Gastroesophageal sphincter (tissue), 4 donors: Measurements from ENCODE around the gene CBX1. TPM values are rescaled to one million over a fixed set of nuclear protein-coding genes. Genes with fewer than 3 reads are reported as not detected.

Experiments used
- ATAC-seq: fragments of 150-250 bp; one replicate; pipeline ENCODE4 v1.9.1; 2016; ENCODE audit warnings: mild to moderate bottlenecking, moderate library complexity
- H3K27ac ChIP-seq, 4 donors: fragments of 200-600 bp; sonication (generic) in 3 of 4; 1 replicate in 3 of 4; 2 replicates in 1 of 4; pipeline ENCODE4 v1.5.1; 2016 to 2019
- H3K27me3 ChIP-seq: fragments of 200-600 bp; sonication (generic); one replicate; pipeline ENCODE4 v1.5.1; 2019
- H3K36me3 ChIP-seq, 2 donors: fragments of 200-600 bp; sonication (generic); one replicate each; pipeline ENCODE4 v1.5.1; 2019; ENCODE audit warnings: control low read depth in 1 of 2
- H3K4me1 ChIP-seq, 3 donors: fragments of 200-600 bp; sonication (generic); 1 replicate in 2 of 3; 2 replicates in 1 of 3; pipeline ENCODE4 v1.5.1; 2016 to 2019; ENCODE audit warnings: control low read depth in 2 of 3
- H3K4me3 ChIP-seq, 2 donors: fragments of 200-600 bp; sonication (generic); one replicate each; pipeline ENCODE4 v1.5.1; 2019; ENCODE audit warnings: mild to moderate bottlenecking in 1 of 2, moderate library complexity in 1 of 2
- H3K9me3 ChIP-seq, 3 donors: fragments of 200-600 bp; sonication (generic); one replicate each; pipeline ENCODE4 v1.5.1; 2017 to 2019; ENCODE audit warnings: control low read depth in 2 of 3
- EP300 ChIP-seq: sonication (generic); formaldehyde crosslinking; IDR thresholded peaks from one replicate; pipeline ENCODE4 v1.6.1; 2017; ENCODE audit warnings: antibody characterized with exemption, mild to moderate bottlenecking
- POLR2A ChIP-seq, 2 donors: fragments of 450-650 bp; IDR thresholded peaks; one replicate each; pipeline ENCODE4 v1.6.1; 2017; ENCODE audit warnings: antibody characterized with exemption in 2 of 2, mild to moderate bottlenecking in 2 of 2, moderate library complexity in 1 of 2
- POLR2AphosphoS5 ChIP-seq: sonication (generic); formaldehyde crosslinking; IDR thresholded peaks from one replicate; pipeline ENCODE4 v1.6.1; 2017; ENCODE audit warnings: antibody characterized with exemption
- WGBS, 2 donors: methylation state at CpG; one replicate each; pipeline ENCODE4 v1.1.5; 2018; ENCODE audit warnings: low coverage in 1 of 2; 5-methylcytosine and 5-hydroxymethylcytosine counted together
- total RNA-seq, 4 donors: library from RNA; depleted of rRNA; stranded (reverse); fragments of >200 nt; gene quantifications; one replicate each; pipeline ENCODE4 v1.1.0, GENCODE V29; 2016
- TF ChIP-seq, protein P1 (sequence below), 4 experiments: fragments of 200-600 bp in 2 of 4; fragments of 450-650 bp in 2 of 4; sonication (generic) in 1 of 4; IDR thresholded peaks; one replicate each; pipeline ENCODE4 v1.5.1; 2017 to 2019; ENCODE audit warnings: antibody characterized with exemption in 4 of 4, mild to moderate bottlenecking in 2 of 4, moderate library complexity in 2 of 4

CBX1 gene
- total RNA-seq, 4 donors from 2014 or later: 46.0 to 59.3 (median 55.0) TPM

DNA sequence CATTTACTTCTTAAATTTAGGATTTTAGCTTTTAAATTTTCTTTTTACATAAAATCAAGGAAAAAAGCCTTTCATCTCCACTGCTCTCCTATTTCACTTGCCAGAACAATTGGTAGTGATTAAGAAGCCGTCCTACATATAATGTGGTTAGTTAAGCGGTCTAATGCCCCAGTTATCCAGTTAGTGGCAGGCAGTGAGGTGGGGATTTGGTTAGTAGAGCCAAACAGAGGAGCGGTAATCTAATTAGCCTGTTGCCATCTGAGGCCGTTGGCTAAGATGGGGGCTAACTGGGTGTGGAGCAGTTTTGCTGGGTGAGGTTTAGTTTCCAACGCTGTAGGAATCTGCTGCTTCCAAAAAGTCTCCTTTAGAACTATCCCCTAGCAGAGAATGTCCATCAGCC is 28.7 kb upstream of the CBX1 start:
- Histone ChIP-seq H3K4me1 (peaks cover 0 to 7% (median 0%) of the 10 kb centered on the region in 3 donors), H3K4me3 (no peak overlapping the region), H3K9me3 (no peaks in the 10 kb centered on the region), H3K27ac (no peak overlapping the region), H3K27me3 (no peaks in the 10 kb centered on the region), H3K36me3 (peaks cover 0 to 25% of the 10 kb centered on the region in 2 donors)
- TF ChIP-seq POLR2A (IDR thresholded peaks at IDR 0.05): no peak
- TF ChIP-seq, protein P1, sequence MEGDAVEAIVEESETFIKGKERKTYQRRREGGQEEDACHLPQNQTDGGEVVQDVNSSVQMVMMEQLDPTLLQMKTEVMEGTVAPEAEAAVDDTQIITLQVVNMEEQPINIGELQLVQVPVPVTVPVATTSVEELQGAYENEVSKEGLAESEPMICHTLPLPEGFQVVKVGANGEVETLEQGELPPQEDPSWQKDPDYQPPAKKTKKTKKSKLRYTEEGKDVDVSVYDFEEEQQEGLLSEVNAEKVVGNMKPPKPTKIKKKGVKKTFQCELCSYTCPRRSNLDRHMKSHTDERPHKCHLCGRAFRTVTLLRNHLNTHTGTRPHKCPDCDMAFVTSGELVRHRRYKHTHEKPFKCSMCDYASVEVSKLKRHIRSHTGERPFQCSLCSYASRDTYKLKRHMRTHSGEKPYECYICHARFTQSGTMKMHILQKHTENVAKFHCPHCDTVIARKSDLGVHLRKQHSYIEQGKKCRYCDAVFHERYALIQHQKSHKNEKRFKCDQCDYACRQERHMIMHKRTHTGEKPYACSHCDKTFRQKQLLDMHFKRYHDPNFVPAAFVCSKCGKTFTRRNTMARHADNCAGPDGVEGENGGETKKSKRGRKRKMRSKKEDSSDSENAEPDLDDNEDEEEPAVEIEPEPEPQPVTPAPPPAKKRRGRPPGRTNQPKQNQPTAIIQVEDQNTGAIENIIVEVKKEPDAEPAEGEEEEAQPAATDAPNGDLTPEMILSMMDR (IDR thresholded peaks at IDR 0.05): no peak
- TF ChIP-seq EP300: no peak
- no peak for TF ChIP-seq POLR2AphosphoS5
- WGBS, 2 donors: 45 to 52% methylated on average over 3 to 5 of the region's 5 CpGs
- ATAC-seq: no peak

DNA sequence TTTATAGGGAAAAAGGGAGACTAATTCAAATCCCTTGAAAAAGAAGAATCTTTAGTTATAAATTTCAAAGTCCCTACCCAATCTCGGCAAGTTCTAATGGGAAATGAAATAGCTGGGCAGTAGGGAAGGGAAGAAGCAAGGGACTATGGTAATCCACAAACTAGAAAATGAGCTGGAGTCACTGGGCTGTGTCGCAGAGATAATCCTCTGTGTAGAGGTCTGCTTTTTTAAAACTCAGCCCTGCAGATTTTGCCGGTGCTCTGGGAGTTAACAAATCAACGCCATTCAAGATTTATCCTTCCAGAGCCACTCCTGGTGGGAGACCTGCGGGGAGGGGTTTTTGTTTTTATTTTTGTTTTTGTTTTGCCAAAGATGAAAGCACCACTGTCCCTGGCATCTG is 27.1 kb upstream of the CBX1 start:
- Histone ChIP-seq H3K27me3 (no peaks in the 10 kb centered on the region), H3K4me3 (no peak overlapping the region), H3K9me3 (no peaks in the 10 kb centered on the region), H3K36me3 (peaks cover 0 to 41% of the 10 kb centered on the region in 2 donors), H3K4me1 (peaks cover 0 to 7% (median 0%) of the 10 kb centered on the region in 3 donors), H3K27ac (no peak overlapping the region)
- no peak for TF ChIP-seq EP300
- TF ChIP-seq POLR2AphosphoS5: no peak
- TF ChIP-seq, protein P1 (IDR thresholded peaks at IDR 0.05): no peak
- TF ChIP-seq POLR2A (IDR thresholded peaks at IDR 0.05): no peak
- ATAC-seq: no peak
- WGBS, 2 donors: 43 to 51% methylated on average over 5 of the region's 5 CpGs

GRCh38 chr17:48127371-48128051 is 26.2 kb upstream of the CBX1 start:
- 67 to 82% methylated on average over 3 to 6 of the region's 9 CpGs for WGBS, 2 donors
- Histone ChIP-seq H3K27ac (no peak overlapping the region), H3K36me3 (peaks cover 0 to 50% of the 10 kb centered on the region in 2 donors), H3K27me3 (no peaks in the 10 kb centered on the region), H3K4me1 (peaks cover 0 to 7% (median 0%) of the 10 kb centered on the region in 3 donors), H3K4me3 (no peak overlapping the region), H3K9me3 (no peaks in the 10 kb centered on the region)
- TF ChIP-seq POLR2A (IDR thresholded peaks at IDR 0.05) (no peak), EP300 (no peak), POLR2AphosphoS5 (no peak)
- TF ChIP-seq, protein P1 (IDR thresholded peaks at IDR 0.05): no peak
- no peak for ATAC-seq

- Histone ChIP-seq H3K36me3 (peaks cover under 1 to 60% of the 10 kb centered on the region in 2 donors), H3K27ac (no peak overlapping the region), H3K27me3 (no peaks in the 10 kb centered on the region), H3K9me3 (no peaks in the 10 kb centered on the region), H3K4me1 (peaks cover 0 to 7% (median 0%) of the 10 kb centered on the region in 3 donors), H3K4me3 (no peak overlapping the region)
- 33 to 60% methylated on average over 1 of the region's 7 CpGs for WGBS, 2 donors
- TF ChIP-seq, protein P1 (IDR thresholded peaks at IDR 0.05): no peak
- TF ChIP-seq POLR2A (IDR thresholded peaks at IDR 0.05): no peak
- no peak for TF ChIP-seq POLR2AphosphoS5
- TF ChIP-seq EP300: no peak
- no peak for ATAC-seq
Observed at GRCh38 chr17:48126532-48126850, 25.2 kb upstream of the CBX1 start.
